ENCODE measurements around the gene UNC5CL.
"Not testable (repeated sequence)": the region's sequence is repeated elsewhere in the genome, so short reads cannot be mapped to it uniquely, and the experiment has no call there.

UNC5CL gene

GRCh38 chr6:41037107-41037900 lies 1.7 kb downstream of the UNC5CL start:
- DNase-seq: no peak

GRCh38 chr6:41036601-41037000 lies 2.4 kb downstream of the UNC5CL start:
- DNase-seq: no peak

- no peak for DNase-seq
Measured at GRCh38 chr6:41036186-41036585, 2.8 kb downstream of the UNC5CL start.

- no peak for DNase-seq
Measured at GRCh38 chr6:41033776-41034175, 5.2 kb downstream of the UNC5CL start.

- no peak for DNase-seq
Measured at GRCh38 chr6:41032830-41033229, 6.2 kb downstream of the UNC5CL start.

- DNase-seq: no peak
Measured at GRCh38 chr6:41028561-41029412, 10.2 kb downstream of the UNC5CL start.

- peak; percentile 88 for DNase-seq
Measured at GRCh38 chr6:41027799-41028560, 11.0 kb downstream of the UNC5CL start.

GRCh38 chr6:41027241-41027640 lies 11.8 kb downstream of the UNC5CL start:
- DNase-seq: no peak

GRCh38 chr6:41025966-41026530 lies 13.0 kb downstream of the UNC5CL start:
- DNase-seq: no peak

GRCh38 chr6:41023114-41023513 lies 15.9 kb downstream of the UNC5CL start:
- no peak for DNase-seq

GRCh38 chr6:41022294-41022693 lies 16.7 kb downstream of the UNC5CL start:
- DNase-seq: no peak

GRCh38 chr6:41021832-41022231 lies 17.2 kb downstream of the UNC5CL start:
- no peak for DNase-seq

GRCh38 chr6:41017663-41018062 lies 21.4 kb downstream of the UNC5CL start:
- no peak for DNase-seq

GRCh38 chr6:41015860-41016259 lies 23.2 kb downstream of the UNC5CL start:
- not testable (repeated sequence) for DNase-seq

- DNase-seq: no peak
Measured at GRCh38 chr6:41014780-41015179, 24.2 kb downstream of the UNC5CL start.

GRCh38 chr6:41013466-41014153 lies 25.4 kb downstream of the UNC5CL start:
- DNase-seq: peak; percentile 48

- DNase-seq: no peak
Measured at GRCh38 chr6:41011673-41012072, 27.3 kb downstream of the UNC5CL start.

GRCh38 chr6:41009669-41010068 lies 29.4 kb downstream of the UNC5CL start:
- no peak for DNase-seq

- DNase-seq: no peak
Measured at GRCh38 chr6:41008011-41008410, 31.0 kb downstream of the UNC5CL start.

- DNase-seq: not testable (repeated sequence)
Measured at GRCh38 chr6:41006980-41007379, 32.0 kb downstream of the UNC5CL start.

- peak; percentile 83 for DNase-seq
Measured at GRCh38 chr6:41006217-41006616, 32.8 kb downstream of the UNC5CL start.

GRCh38 chr6:41002168-41002567 lies 36.9 kb downstream of the UNC5CL start:
- no peak for DNase-seq
